NCI-H2196 treated with DMSO at 0.1 percent for 48 hours (cell line): ENCODE results near the gene COG2.
A peak's percentile ranks its signal among the peaks of the same experiment; 100 is the strongest.
"Not testable (repeated sequence)": the region's sequence is repeated elsewhere in the genome, so short reads cannot be mapped to it uniquely, and the experiment has no call there.

ENCODE experiments used
- DNase-seq: peaks from one replicate; lab custom pipeline; 2025; ENCODE audit not compliant: unreplicated experiment; lab: John Stamatoyannopoulos, UW

Gene COG2

DNA sequence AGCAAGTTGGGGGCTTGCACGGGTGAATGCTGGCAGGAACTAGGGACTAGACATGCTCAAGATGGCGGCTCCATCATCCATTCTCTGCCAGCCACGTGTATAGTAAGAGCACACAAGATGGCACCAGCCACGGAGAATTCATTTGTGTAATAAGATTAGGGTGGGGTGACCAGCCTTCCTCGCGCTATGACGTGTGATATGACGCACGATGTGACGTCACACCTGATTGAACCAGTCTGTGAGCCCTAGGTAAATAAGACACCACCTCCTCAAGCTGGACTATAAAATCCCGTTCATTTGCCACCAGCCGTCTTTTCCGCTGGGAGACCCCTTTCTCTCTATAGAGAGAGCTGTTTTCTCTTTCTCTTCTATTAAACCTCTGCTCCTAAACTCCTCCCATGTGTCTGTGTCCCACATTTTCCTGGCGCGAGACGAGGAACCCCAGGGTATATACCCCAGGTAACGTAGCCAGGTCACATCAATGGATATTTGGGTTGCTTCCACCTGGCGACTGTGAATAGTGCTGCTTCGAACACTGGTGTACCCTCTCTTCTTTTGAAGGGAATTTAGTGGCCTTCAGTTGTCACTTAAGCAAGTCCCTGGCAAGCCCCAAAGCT, 18.1 kb upstream of the COG2 start:
- DNase-seq = no peak

- no peak for DNase-seq
These were observed 16.0 kb upstream of the COG2 start for GRCh38 chr1:230626232-230626631.

DNA sequence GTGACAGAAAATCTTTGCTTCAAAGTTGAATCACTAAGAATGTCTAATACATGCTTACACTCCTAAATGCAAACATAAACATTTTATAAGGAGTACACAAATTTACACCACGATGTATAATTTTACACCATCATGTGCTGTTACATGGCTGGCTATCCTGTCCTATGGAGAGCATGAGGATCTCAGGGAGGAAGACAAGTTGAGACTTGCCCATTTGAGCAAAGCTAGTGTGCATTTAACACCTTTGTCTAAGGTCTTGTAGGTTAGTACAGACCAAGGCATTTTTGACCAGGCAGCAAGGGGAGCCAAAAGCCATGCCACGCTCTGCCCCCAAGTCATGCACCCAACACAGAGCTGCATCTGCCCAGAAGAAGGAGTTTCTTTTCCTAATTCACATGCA, 14.5 kb upstream of the COG2 start:
- DNase-seq = no peak

GRCh38 chr1:230629511-230629910, 12.8 kb upstream of the COG2 start:
- DNase-seq = no peak

- no peak for DNase-seq
These were observed 10.8 kb upstream of the COG2 start for GRCh38 chr1:230631477-230631876.

DNA sequence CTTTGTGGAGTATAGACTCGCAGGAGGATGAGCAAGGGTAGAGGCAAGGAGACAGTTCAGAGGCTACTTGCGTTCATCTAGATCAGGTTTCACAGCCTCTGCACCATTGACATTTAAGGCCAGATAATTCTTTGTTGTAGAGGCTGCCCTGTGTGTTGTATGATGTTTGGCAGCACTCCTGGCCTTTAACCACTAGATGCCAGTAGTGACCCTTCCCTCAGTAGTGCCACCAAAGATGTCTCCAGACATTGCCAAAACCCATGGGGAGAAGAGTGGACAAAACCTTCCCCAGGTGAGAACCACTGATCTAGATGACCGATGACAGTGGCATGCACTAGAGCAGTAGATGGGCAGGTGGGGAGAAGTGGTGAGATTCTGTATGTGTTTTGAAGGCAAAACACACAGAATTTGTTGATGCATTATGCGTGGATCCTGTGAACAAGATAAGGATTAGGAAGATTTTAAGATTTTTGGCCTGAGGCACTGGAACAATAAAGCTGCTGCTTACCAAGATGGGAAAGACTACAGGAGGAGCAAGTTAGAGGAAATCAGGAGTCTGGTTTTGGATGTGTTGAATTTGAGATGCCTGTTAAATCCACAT, 9.9 kb upstream of the COG2 start:
- DNase-seq = peak; percentile 85

GRCh38 chr1:230633469-230633868, 8.8 kb upstream of the COG2 start:
- no peak for DNase-seq

- no peak for DNase-seq
These were observed 7.9 kb upstream of the COG2 start for GRCh38 chr1:230634384-230634783.

GRCh38 chr1:230636575-230637148, 5.6 kb upstream of the COG2 start:
- no peak for DNase-seq

DNA sequence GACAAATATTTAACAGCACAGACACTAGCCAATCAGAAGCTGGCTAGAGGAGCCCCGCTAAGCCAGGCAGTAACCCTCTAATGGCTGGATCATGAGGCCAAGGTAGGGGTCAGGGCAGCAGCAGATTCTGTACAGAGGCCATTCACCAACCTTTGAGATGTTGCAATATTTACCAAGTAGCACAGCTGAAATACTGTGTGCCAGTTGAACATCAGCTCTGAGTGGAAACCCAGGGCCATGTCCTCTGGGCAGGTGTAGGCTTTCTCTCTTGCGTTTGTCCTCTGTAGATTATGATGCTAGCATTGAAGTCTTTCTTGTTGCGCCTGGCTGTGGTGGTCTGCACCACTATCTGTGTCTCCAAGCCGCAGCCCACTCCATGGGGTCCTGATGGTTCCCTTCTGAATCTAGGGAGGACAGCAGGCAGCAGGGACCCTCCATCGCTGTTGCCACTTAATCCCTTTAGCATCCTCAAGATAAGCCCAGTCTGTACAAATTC, 2.5 kb upstream of the COG2 start:
- DNase-seq = peak; percentile 52

- no peak for DNase-seq
These were observed 935 bp upstream of the COG2 start for GRCh38 chr1:230641346-230641745.

GRCh38 chr1:230641900-230642262, 400 bp upstream of the COG2 start:
- no peak for DNase-seq

DNA sequence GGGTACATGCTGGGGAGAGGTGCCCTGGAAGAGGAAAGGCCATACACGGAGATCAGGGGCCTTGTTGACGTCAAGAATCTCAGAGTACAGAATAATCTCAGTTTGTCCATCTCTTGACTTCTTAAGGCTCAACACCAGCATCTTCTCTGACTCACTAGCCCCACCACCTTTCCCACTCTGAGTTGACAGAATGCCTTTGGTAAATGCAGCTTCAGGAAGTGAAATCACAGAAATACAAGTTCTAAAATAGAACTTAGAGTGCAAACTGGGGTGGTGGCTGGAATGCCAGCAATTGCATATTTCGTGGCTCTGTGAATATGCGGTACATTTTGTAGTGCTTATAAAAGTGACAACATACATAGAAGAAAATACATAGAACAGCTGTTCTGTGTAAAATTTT, 1.6 kb downstream of the COG2 start:
- DNase-seq = no peak

DNA sequence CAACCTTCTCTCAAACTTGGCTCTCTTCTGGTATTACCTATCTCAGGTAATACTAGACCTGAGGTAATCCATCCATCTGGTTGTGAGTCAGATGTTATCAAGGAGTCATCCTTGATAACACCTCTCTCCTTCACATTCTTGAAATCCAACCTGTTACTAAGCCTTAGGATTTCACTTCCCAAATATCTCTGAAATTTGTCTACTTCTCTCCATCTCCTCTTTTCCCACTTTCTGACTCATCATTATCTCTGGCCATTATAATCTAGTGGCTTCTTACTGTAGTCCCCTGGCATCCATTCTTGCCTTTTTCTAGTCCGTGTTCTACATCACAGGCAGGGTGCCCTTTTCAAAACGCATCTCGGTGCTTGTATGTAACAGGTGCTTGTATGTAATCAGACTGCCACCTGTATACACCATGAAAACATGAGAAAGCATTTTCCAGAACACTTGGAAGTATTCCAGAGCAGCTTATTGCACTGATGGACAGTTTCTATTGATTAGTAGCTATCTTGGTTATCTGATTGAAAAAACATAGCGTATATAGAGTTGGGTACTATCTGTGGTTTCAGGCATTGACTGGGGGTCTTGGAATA, 4.5 kb downstream of the COG2 start:
- DNase-seq = no peak

GRCh38 chr1:230647321-230647720, 5.0 kb downstream of the COG2 start:
- no peak for DNase-seq

- no peak for DNase-seq
These were observed 5.8 kb downstream of the COG2 start for GRCh38 chr1:230648114-230648513.

- DNase-seq = no peak
These were observed 8.0 kb downstream of the COG2 start for GRCh38 chr1:230650300-230650699.

DNA sequence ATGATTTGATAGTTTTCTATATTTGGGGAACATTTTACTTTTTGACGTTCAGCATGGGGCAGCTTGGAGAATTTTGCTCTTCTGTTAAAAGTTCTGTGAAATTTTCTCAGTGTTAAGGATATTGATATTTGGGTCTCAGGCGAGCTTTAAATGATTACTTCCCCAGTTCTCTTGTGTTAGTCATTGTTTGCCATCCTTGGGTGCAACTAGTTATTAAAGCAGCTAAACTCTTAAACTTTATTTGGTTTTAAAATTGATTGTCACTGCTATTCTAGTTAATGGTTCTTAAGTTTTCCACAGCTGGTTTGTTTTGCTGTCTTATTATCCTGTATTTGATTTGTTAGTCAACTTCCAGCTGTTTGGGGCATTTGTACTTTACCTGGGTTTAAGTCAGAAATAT, 9.0 kb downstream of the COG2 start:
- no peak for DNase-seq

DNA sequence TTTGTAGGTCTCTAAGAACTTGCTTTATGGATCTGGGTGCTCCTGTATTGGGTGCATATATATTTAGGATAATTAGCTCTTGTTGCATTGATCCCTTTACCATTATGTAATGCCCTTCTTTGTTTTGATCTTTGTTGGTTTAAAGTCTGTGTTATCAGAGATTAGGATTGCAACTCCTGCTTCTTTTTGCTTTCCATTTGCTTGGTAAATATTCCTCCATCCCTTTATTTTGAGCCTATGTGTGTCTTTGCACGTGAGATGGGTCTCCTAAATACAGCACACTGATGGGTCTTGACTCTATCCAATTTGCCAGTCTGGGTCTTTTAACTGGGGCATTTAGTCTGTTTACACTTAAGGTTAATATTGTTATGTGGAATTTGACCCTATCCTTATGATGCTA, 14.4 kb downstream of the COG2 start:
- not testable (repeated sequence) for DNase-seq

DNA sequence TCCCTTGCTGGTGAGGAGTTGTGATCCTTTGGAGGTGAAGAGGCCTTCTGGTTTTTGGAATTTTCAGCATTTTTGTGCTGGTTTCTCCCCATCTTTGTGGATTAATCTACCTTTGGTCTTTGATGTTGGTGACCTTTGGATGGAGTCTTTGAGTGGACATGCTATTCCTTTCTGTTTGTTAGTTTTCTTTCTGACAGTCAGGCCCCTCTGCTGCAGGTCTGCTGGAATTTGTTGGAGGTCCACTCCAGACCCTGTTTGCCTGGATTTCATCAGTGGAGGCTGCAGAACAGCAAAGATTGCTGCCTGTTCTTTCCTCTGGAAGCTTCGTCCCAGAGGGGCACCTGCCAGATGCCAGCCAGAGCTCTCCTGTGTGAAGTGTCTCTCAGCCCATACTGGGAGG, 15.8 kb downstream of the COG2 start:
- not testable (repeated sequence) for DNase-seq

DNA sequence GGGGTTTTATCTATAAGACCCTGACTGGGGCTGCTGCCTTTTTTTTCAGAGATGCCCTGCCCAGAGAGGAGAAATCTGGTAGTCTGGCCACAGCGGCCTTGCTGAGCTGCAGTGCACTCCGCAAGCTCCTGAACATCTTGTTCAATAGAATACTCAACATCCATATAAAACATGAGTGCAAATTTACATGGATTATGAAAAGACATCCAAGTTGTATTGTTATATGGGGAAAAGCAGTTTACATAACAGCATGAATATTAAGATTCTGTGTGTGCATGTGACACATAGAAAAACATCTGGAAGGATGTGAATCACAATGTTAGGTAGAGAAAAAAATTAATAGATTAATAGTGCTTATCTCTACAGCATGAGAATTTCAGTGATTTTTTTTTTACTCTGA, 16.4 kb downstream of the COG2 start:
- DNase-seq = no peak

DNA sequence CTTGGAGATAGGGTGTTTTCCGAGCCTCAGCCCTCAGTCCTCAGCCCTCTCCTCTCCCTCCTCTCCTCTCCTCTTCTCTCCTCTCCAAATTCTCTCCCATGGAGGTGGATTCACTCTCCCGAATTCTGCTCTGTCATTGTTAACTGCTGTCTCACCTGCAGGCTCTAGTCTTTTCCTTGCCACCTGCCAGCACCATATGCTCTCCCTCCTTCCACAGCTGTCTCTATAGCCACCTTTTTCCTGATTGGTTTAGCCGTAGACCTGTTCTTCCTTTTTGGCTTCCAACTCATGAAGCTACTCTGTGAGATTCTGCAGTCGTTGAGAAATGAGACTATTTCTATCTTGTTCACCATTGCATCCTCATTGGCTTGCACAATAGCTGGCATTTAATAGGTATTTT, 19.7 kb downstream of the COG2 start:
- DNase-seq = peak; percentile 37
